ENCODE results near the gene SLFN11.
"Not testable (repeated sequence)": the region's sequence is repeated elsewhere in the genome, so short reads cannot be mapped to it uniquely, and the experiment has no call there.

DNA sequence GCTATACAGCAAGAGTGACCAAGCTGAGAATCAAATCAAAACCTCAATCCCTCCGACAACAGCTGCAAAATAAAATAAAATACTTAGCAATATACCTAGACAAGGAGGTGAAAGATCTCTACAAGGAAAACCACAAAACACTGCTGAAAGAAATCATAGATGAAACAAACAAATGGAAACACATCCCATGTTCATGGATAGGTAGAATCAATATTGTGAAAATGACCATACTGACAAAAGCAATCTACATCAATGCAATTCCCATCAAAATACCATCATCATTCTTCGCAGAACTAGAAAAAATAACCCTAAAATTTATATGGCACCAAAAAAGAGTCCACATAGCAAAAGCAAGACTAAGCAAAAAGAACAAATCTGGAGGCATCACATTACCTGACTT, 41.3 kb upstream of the SLFN11 start:
- not testable (repeated sequence) for TF ChIP-seq CTCF (IDR thresholded peaks at IDR 0.05); ZFX (IDR thresholded peaks at IDR 0.05; ENCODE audit: borderline replicate concordance)

Measured in 22Rv1 (cell line).